HCT116 (cell line): Measurements from ENCODE around the gene LCE3D.

Experiments
- EGR1 ChIP-seq: IDR thresholded peaks from 2 replicates; pipeline ENCODE4 v1.6.1; 2012; ENCODE audit warnings: low read depth
- EZH2 ChIP-seq: fragments of 200-600 bp; sonication (generic); IDR thresholded peaks from 2 replicates; pipeline ENCODE4 v1.6.1; 2017; ENCODE audit warnings: antibody characterized with exemption, mixed run types
- EZH2phosphoT487 ChIP-seq: fragments of 200-600 bp; IDR thresholded peaks from 2 replicates; pipeline ENCODE4 v1.6.1; 2018; ENCODE audit warnings: antibody characterized with exemption, borderline replicate concordance
- MAX ChIP-seq: IDR thresholded peaks from 2 replicates; pipeline ENCODE4 v1.6.1; 2012
- SIN3A ChIP-seq: IDR thresholded peaks from 2 replicates; pipeline ENCODE4 v1.6.1; 2012; ENCODE audit warnings: low read depth
- YY1 ChIP-seq: IDR thresholded peaks from 2 replicates; pipeline ENCODE4 v1.6.1; 2011; ENCODE audit warnings: low read length, low read depth, moderate library complexity, mild to moderate bottlenecking; ENCODE audit not compliant: insufficient replicate concordance; ENCODE audit errors: extremely low read depth
- ZBTB33 ChIP-seq: IDR thresholded peaks from 2 replicates; pipeline ENCODE4 v1.6.1; 2011; ENCODE audit warnings: mild to moderate bottlenecking, low read length, moderate library complexity; ENCODE audit not compliant: insufficient replicate concordance; ENCODE audit errors: extremely low read depth
- TF ChIP-seq, protein P1 (sequence below), 3 experiments: fragments of 200-600 bp in 1 of 3; sonication (generic) in 1 of 3; IDR thresholded peaks in 2 of 3; conservative IDR thresholded peaks in 1 of 3; 2 replicates each; pipeline ENCODE4 v1.5.1; 2012 to 2017; ENCODE audit warnings: low read depth in 2 of 3, low read length in 2 of 3, antibody characterized with exemption in 1 of 3, borderline replicate concordance in 1 of 3, control low read depth in 1 of 3, mild to moderate bottlenecking in 1 of 3, mixed read lengths in 1 of 3, mixed run types in 1 of 3, moderate library complexity in 1 of 3; ENCODE audit not compliant: insufficient read depth in 1 of 3
- TF ChIP-seq, protein P2 (sequence below): IDR thresholded peaks from 2 replicates; pipeline ENCODE4 v1.6.1; 2012; ENCODE audit warnings: low read depth

- TF ChIP-seq, protein P1, sequence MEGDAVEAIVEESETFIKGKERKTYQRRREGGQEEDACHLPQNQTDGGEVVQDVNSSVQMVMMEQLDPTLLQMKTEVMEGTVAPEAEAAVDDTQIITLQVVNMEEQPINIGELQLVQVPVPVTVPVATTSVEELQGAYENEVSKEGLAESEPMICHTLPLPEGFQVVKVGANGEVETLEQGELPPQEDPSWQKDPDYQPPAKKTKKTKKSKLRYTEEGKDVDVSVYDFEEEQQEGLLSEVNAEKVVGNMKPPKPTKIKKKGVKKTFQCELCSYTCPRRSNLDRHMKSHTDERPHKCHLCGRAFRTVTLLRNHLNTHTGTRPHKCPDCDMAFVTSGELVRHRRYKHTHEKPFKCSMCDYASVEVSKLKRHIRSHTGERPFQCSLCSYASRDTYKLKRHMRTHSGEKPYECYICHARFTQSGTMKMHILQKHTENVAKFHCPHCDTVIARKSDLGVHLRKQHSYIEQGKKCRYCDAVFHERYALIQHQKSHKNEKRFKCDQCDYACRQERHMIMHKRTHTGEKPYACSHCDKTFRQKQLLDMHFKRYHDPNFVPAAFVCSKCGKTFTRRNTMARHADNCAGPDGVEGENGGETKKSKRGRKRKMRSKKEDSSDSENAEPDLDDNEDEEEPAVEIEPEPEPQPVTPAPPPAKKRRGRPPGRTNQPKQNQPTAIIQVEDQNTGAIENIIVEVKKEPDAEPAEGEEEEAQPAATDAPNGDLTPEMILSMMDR (IDR thresholded peaks at IDR 0.05 in 2 of 3, conservative IDR thresholded peaks at IDR 0.05 in 1 of 3; ENCODE audit: borderline replicate concordance in 1 of 3, insufficient read depth in 1 of 3, low read depth in 2 of 3, low read length in 2 of 3) = no peak
- TF ChIP-seq EZH2phosphoT487 (no peak), SIN3A (no peak), EZH2 (no peak), EGR1 (no peak), ZBTB33 (no peak), MAX (no peak), YY1 (no peak)
- TF ChIP-seq, protein P2, sequence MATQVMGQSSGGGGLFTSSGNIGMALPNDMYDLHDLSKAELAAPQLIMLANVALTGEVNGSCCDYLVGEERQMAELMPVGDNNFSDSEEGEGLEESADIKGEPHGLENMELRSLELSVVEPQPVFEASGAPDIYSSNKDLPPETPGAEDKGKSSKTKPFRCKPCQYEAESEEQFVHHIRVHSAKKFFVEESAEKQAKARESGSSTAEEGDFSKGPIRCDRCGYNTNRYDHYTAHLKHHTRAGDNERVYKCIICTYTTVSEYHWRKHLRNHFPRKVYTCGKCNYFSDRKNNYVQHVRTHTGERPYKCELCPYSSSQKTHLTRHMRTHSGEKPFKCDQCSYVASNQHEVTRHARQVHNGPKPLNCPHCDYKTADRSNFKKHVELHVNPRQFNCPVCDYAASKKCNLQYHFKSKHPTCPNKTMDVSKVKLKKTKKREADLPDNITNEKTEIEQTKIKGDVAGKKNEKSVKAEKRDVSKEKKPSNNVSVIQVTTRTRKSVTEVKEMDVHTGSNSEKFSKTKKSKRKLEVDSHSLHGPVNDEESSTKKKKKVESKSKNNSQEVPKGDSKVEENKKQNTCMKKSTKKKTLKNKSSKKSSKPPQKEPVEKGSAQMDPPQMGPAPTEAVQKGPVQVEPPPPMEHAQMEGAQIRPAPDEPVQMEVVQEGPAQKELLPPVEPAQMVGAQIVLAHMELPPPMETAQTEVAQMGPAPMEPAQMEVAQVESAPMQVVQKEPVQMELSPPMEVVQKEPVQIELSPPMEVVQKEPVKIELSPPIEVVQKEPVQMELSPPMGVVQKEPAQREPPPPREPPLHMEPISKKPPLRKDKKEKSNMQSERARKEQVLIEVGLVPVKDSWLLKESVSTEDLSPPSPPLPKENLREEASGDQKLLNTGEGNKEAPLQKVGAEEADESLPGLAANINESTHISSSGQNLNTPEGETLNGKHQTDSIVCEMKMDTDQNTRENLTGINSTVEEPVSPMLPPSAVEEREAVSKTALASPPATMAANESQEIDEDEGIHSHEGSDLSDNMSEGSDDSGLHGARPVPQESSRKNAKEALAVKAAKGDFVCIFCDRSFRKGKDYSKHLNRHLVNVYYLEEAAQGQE = no peak
Measured at GRCh38 chr1:152566681-152567080, 13.6 kb downstream of the LCE3D start, which contains the start of gene LCE3E.
